ENCODE measurements around the gene C8A. TPM values are rescaled to one million over a fixed set of nuclear protein-coding genes. Genes with fewer than 3 reads are reported as not detected.
A peak's percentile ranks its signal among the peaks of the same experiment; 100 is the strongest.

Gene C8A
- total and polyA plus RNA-seq, 2 of the 13 experiments (the other 11 are each of a cell fraction or from before 2014, with no cell fraction given) = 10.5 to 15.0 TPM

- H3K4me3 ChIP-seq (replicated peaks in 1 of 3; ENCODE audit: insufficient read depth in 1 of 3, low read depth in 2 of 3, low read length in 3 of 3) = peak overlapping the region; percentile 46 to 62 (median 49); a peak in 5 of 6 replicates
- H3K9me3 ChIP-seq (ENCODE audit: low read length) = no peaks in the 10 kb centered on the region
- in situ Hi-C loops (cut with HindIII; ENCODE audit: extremely low pct_ligation_motif_present, low pct_unique_long_range_greater_than_20kb) (no loop called here), intact Hi-C loops (cut with micrococcal nuclease; ENCODE audit: unreplicated experiment) (loop anchor here (1.0 to 2.0 kb wide), 2 partner anchors 111 to 206 kb away; partner anchors contain the start of gene C8B)
- H3K36me3 ChIP-seq (replicated peaks in 1 of 2; ENCODE audit: control insufficient read depth in 1 of 2, insufficient read depth in 2 of 2, low read length in 2 of 2) = no peaks in the 10 kb centered on the region
- H3K27me3 ChIP-seq (ENCODE audit: control insufficient read depth in 1 of 2, insufficient read depth in 2 of 2, low read length in 2 of 2) = no peaks in the 10 kb centered on the region
- peak overlapping the region; percentile 89 for H3K27ac ChIP-seq (ENCODE audit: extremely low read length, insufficient read depth, low read length)
- peaks cover 79% of the 10 kb centered on the region for H3K4me1 ChIP-seq (ENCODE audit: insufficient read depth, low read length)
- ChIA-PET CTCF (ENCODE audit: low intra/inter-chr PET ratio, low total read pairs) (no interaction called here), POLR2A (interaction anchor here (1.0 to 3.6 kb wide), 17 partner anchors 14 to 1426 kb away, joined by 3 to 63 read pairs (median 4); partner anchors contain the start of genes C8B and FYB2)
- no peak for TF ChIP-seq ZNF17 (CRISPR knock-in tag; IDR thresholded peaks at IDR 0.05)
- TF ChIP-seq ZNF512B (CRISPR knock-in tag; IDR thresholded peaks at IDR 0.05; ENCODE audit: borderline replicate concordance) = no peak
- TF ChIP-seq ZNF816 (CRISPR knock-in tag; IDR thresholded peaks at IDR 0.05; ENCODE audit: borderline replicate concordance) = 0 out of 2 replicates have a peak, but pooled peaks have one; percentile 10
- TF ChIP-seq ZNF609 (CRISPR knock-in tag; IDR thresholded peaks at IDR 0.05; ENCODE audit: borderline replicate concordance) = no peak
- TF ChIP-seq ZBTB3 (CRISPR knock-in tag; IDR thresholded peaks at IDR 0.05; ENCODE audit: borderline replicate concordance, low read depth) = no peak
- peak; percentile 56; the same call in 1 of the 2 replicates for TF ChIP-seq RBFOX2 (IDR thresholded peaks at IDR 0.05; ENCODE audit: low read depth, low read length)
- TF ChIP-seq ATF7 (IDR thresholded peaks at IDR 0.05) = no peak
- TF ChIP-seq ATF7 (CRISPR knock-in tag; IDR thresholded peaks at IDR 0.05) = no peak
- ATAC-seq = no peak
- no TSS peak for BruUV-seq (replicated peaks)
- peak overlapping the region; percentile 70 for H3K9ac ChIP-seq (ENCODE audit: insufficient read depth, low read depth, low read length)
- H3K4me2 ChIP-seq (ENCODE audit: low read depth, low read length) = peak overlapping the region; percentile 87
- peak; percentile 30 for FAIRE-seq
- no peaks in the 10 kb centered on the region for H4K20me1 ChIP-seq (ENCODE audit: insufficient read depth, low read length)
- H2AFZ ChIP-seq (ENCODE audit: low read length) = no peak overlapping the region
- 0% methylated on average over 1 of the region's 1 CpG for WGBS (ENCODE audit: low lambda C conversion rate)
- DNase-seq (ENCODE audit: low spot score) = no peak
- H3K79me2 ChIP-seq (ENCODE audit: insufficient read depth, low read length) = peaks cover 17% of the 10 kb centered on the region
These were observed 593 bp downstream of the C8A start for GRCh38 chr1:56855190-56855589.

All from HepG2 (cell line).